Right lobe of liver (tissue), 4 donors: ENCODE data around the gene SHISA7.

Experiments used
- CTCF ChIP-seq, 4 donors: fragments of 200-600 bp in 3 of 4; fragments of 450-650 bp in 1 of 4; IDR thresholded peaks; one replicate each; pipeline versions ENCODE4 v1.5.1 to v1.8.0; 2016 to 2022; ENCODE audit warnings: antibody characterized with exemption in 4 of 4, mild to moderate bottlenecking in 2 of 4
- POLR2A ChIP-seq: fragments of 450-650 bp; IDR thresholded peaks from one replicate; pipeline ENCODE4 v1.6.1; 2017; ENCODE audit warnings: antibody characterized with exemption, mild to moderate bottlenecking
- donor health status: DM: no; HTN: no; CAD: no.
- donor health status: DM: no; HTN: no; CAD: no.
- donor health status: DM: no; HTN: yes; CAD: no.

DNA sequence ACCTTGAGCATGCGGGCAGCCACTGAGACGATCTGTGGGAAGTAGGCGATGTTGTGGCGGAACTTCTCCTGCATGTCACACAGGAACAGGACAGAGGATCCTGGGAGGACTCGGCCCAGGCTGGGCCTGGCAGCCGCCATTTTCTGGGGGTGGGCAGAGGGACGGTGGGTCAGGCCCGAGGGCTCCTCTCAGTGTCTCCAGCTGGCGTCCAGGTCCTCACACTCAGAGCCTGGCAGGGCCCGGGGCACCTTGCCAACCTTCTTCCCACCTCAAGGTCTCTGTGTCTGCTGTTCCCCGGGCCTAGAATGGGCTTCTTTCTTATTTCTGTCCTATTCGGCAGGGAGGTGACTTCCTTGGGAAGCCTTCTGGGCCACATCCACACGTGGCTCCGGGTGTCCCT is 13.2 kb upstream of the SHISA7 start:
- TF ChIP-seq CTCF (IDR thresholded peaks at IDR 0.05) (no peak), POLR2A (no peak)
